Endothelial cell of umbilical vein (primary cell): Measurements from ENCODE around the gene CCSER1.

Source experiments
- EZH2 ChIP-seq: IDR thresholded peaks from 2 replicates; pipeline ENCODE4 v1.6.1; 2012; ENCODE audit warnings: borderline replicate concordance, low read depth, mild to moderate bottlenecking, moderate library complexity, low read length, inconsistent platforms; ENCODE audit not compliant: severe bottlenecking
- JUN ChIP-seq: IDR thresholded peaks from 2 replicates; pipeline ENCODE4 v1.6.1; 2011; ENCODE audit warnings: borderline replicate concordance, low read depth; ENCODE audit not compliant: insufficient read length, insufficient read depth
- MYC ChIP-seq: IDR thresholded peaks from one replicate; pipeline ENCODE4 v1.6.1; 2011; ENCODE audit warnings: mild to moderate bottlenecking, low read depth, low read length
- POLR2A ChIP-seq: IDR thresholded peaks from 2 replicates; pipeline ENCODE4 v1.6.1; 2012; ENCODE audit warnings: low read depth, mild to moderate bottlenecking, control low read depth, low read length
- POLR2AphosphoS5 ChIP-seq: IDR thresholded peaks from 2 replicates; pipeline ENCODE4 v1.6.1; 2012; ENCODE audit warnings: low read depth, mild to moderate bottlenecking, control low read depth, low read length, moderate library complexity; ENCODE audit not compliant: insufficient read depth
- TF ChIP-seq, protein P1 (sequence below), 2 donors: IDR thresholded peaks; 1 replicate in 1 of 2; 2 replicates in 1 of 2; pipeline ENCODE4 v1.5.1; 2011; ENCODE audit warnings: low read length in 2 of 2, mild to moderate bottlenecking in 2 of 2, moderate library complexity in 2 of 2, control low read depth in 1 of 2, inconsistent platforms in 1 of 2, low read depth in 1 of 2; ENCODE audit not compliant: insufficient read depth in 1 of 2; ENCODE audit errors: extremely low read depth in 1 of 2

DNA sequence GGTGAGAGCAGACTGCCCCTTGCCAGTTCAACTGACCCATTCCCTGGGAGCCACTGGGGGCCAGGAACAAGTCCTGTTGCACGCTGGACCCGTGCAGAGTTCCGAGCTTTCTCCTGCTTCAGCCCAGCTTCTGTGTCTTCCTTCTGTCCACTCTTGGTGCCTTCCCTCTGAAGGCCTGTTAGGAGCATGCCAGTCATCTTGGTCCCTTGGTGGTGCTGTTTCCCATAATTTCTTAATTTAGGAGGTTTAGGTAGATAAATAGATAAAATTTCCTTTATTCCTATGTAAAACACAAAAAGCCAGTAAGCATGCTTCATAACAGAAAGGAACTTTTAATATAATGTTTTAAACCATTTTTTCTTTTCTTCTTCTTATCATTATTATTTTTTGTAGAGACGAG, 672.7 kb downstream of the CCSER1 start:
- TF ChIP-seq JUN, result no peak
- no peak for TF ChIP-seq POLR2AphosphoS5
- no peak for TF ChIP-seq POLR2A
- TF ChIP-seq EZH2, result no peak
- TF ChIP-seq, protein P1, sequence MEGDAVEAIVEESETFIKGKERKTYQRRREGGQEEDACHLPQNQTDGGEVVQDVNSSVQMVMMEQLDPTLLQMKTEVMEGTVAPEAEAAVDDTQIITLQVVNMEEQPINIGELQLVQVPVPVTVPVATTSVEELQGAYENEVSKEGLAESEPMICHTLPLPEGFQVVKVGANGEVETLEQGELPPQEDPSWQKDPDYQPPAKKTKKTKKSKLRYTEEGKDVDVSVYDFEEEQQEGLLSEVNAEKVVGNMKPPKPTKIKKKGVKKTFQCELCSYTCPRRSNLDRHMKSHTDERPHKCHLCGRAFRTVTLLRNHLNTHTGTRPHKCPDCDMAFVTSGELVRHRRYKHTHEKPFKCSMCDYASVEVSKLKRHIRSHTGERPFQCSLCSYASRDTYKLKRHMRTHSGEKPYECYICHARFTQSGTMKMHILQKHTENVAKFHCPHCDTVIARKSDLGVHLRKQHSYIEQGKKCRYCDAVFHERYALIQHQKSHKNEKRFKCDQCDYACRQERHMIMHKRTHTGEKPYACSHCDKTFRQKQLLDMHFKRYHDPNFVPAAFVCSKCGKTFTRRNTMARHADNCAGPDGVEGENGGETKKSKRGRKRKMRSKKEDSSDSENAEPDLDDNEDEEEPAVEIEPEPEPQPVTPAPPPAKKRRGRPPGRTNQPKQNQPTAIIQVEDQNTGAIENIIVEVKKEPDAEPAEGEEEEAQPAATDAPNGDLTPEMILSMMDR (IDR thresholded peaks at IDR 0.05; ENCODE audit: extremely low read depth in 1 of 2, insufficient read depth in 1 of 2, low read depth in 1 of 2, low read length in 2 of 2), result no peak
- no peak for TF ChIP-seq MYC
